GM18861 (cell line): ENCODE results near the gene NDUFS8.
A peak's percentile ranks its signal among the peaks of the same experiment; 100 is the strongest.
"Not testable (repeated sequence)": the region's sequence is repeated elsewhere in the genome, so short reads cannot be mapped to it uniquely, and the experiment has no call there.

Experiments
- ATAC-seq: cut with Tn5 transposase; IDR thresholded peaks from one replicate; pipeline ENCODE4 v1.9.1; 2021; ENCODE audit not compliant: unreplicated experiment

NDUFS8 gene

GRCh38 chr11:68030318-68031143 lies at the start of gene NDUFS8:
NDUFS8 (plus strand) TSS chr11:68030681; CDS start chr11:68032152, 1,471 bp downstream.
- ATAC-seq = peak; percentile 84

- ATAC-seq = not testable (repeated sequence)
These were observed 49.3 kb upstream of the NDUFS8 start for GRCh38 chr11:67981226-67981625.

- ATAC-seq = not testable (repeated sequence)
These were observed 48.1 kb upstream of the NDUFS8 start for GRCh38 chr11:67982255-67982857.

GRCh38 chr11:67983951-67984350 lies 46.5 kb upstream of the NDUFS8 start:
- no peak for ATAC-seq

GRCh38 chr11:67985302-67985701 lies 45.2 kb upstream of the NDUFS8 start:
- ATAC-seq = not testable (repeated sequence)

GRCh38 chr11:67990546-67991346 lies 39.7 kb upstream of the NDUFS8 start:
- not testable (repeated sequence) for ATAC-seq

GRCh38 chr11:67991347-67992121 lies 38.9 kb upstream of the NDUFS8 start:
- ATAC-seq = not testable (repeated sequence)

GRCh38 chr11:67993821-67994220 lies 36.7 kb upstream of the NDUFS8 start:
- not testable (repeated sequence) for ATAC-seq

GRCh38 chr11:67994387-67994786 lies 36.1 kb upstream of the NDUFS8 start:
- ATAC-seq = not testable (repeated sequence)

GRCh38 chr11:67995129-67995528 lies 35.4 kb upstream of the NDUFS8 start:
- not testable (repeated sequence) for ATAC-seq

- ATAC-seq = not testable (repeated sequence)
These were observed 34.9 kb upstream of the NDUFS8 start for GRCh38 chr11:67995579-67995978.

- no peak for ATAC-seq
These were observed 34.4 kb upstream of the NDUFS8 start for GRCh38 chr11:67996051-67996450.

GRCh38 chr11:67996622-67997474 lies 33.6 kb upstream of the NDUFS8 start:
- no peak for ATAC-seq

- no peak for ATAC-seq
These were observed 33.0 kb upstream of the NDUFS8 start for GRCh38 chr11:67997475-67997921.

- no peak for ATAC-seq
These were observed 32.1 kb upstream of the NDUFS8 start for GRCh38 chr11:67998150-67999045.

- ATAC-seq = no peak
These were observed 31.3 kb upstream of the NDUFS8 start for GRCh38 chr11:67999201-67999629.

- ATAC-seq = no peak
These were observed 30.8 kb upstream of the NDUFS8 start for GRCh38 chr11:67999704-68000103.

GRCh38 chr11:68002575-68002937 lies 27.9 kb upstream of the NDUFS8 start:
- no peak for ATAC-seq
